HCT116 (cell line): ENCODE measurements around the gene YWHAG. TPM values are rescaled to one million over a fixed set of nuclear protein-coding genes. Genes with fewer than 3 reads are reported as not detected.

ENCODE experiments used
- ATAC-seq: fragments of 200-7000 bp; cut with Tn5 transposase; 2 replicates; pipeline ENCODE4 v1.9.1; 2020; ENCODE audit warnings: mild to moderate bottlenecking, moderate library complexity
- BruUV-seq: library from RNA; stranded (reverse); fragments of 400-500 nt; replicated peaks from 2 replicates; lab custom pipeline; 2021; lab: Mats Ljungman, UMichigan
- CTCF ChIA-PET: fragments of 300-600 bp; sonication (Branson Sonifier 250); formaldehyde crosslinking; loops from one replicate; lab custom pipeline; 2021; ENCODE audit warnings: antibody characterized with exemption; lab: Charles Lee
- POLR2A ChIA-PET: fragments of 300-600, 350-600 bp; sonication (Branson Sonifier 250); formaldehyde crosslinking; loops from one replicate; lab custom pipeline; 2021; ENCODE audit warnings: antibody characterized with exemption; lab: Charles Lee
- RAD21 ChIA-PET, 2 experiments: fragments of 300-600 bp; sonication (Branson Sonifier 250); formaldehyde crosslinking; loops; one replicate each; lab custom pipeline; 2023; ENCODE audit warnings: low total read pairs in 2 of 2; ENCODE audit not compliant: uncharacterized antibody in 2 of 2, unreplicated experiment in 2 of 2, low non-redundant PET in 1 of 2; lab: Charles Lee
- DNase-seq: peaks from one replicate; pipeline ENCODE4 v3.0.0-alpha.2; 2010; ENCODE audit warnings: low read depth, low spot score
- H2AFZ ChIP-seq: fragments of 200-600 bp; shearing (Covaris generic), sonication (generic); 2 replicates; pipeline ENCODE4 v1.6.1; 2017; ENCODE audit warnings: low read depth, mixed run types, mixed read lengths, antibody characterized with exemption, low read length; ENCODE audit not compliant: poor library complexity, severe bottlenecking
- H3K27ac ChIP-seq: 2 replicates; pipeline ENCODE4 v1.5.1; 2012; ENCODE audit warnings: low read depth, low read length
- H3K27me3 ChIP-seq: fragments of 200-600 bp; sonication (generic); 2 replicates; pipeline ENCODE4 v1.6.1; 2016; ENCODE audit warnings: mixed run types, low read length, mixed read lengths; ENCODE audit not compliant: insufficient read depth
- H3K36me3 ChIP-seq, 2 experiments: fragments of 200-500 bp in 1 of 2; fragments of 200-600 bp in 1 of 2; sonication (Bioruptor generic) in 1 of 2; sonication (generic) in 1 of 2; 2 replicates each; pipeline versions ENCODE4 v1.5.1 to v1.6.1; 2014 to 2016; ENCODE audit warnings: low read length in 2 of 2, inconsistent platforms in 1 of 2, mixed read lengths in 1 of 2, mixed run types in 1 of 2; ENCODE audit not compliant: insufficient read depth in 2 of 2, control insufficient read depth in 1 of 2
- H3K4me1 ChIP-seq, 2 experiments: fragments of 200-600 bp in 1 of 2; sonication (generic) in 1 of 2; 2 replicates each; pipeline versions ENCODE4 v1.5.1 to v1.6.1; 2012 to 2017; ENCODE audit warnings: low read length in 2 of 2, inconsistent platforms in 1 of 2, mild to moderate bottlenecking in 1 of 2, mixed read lengths in 1 of 2, mixed run types in 1 of 2, moderate library complexity in 1 of 2; ENCODE audit not compliant: insufficient read depth in 2 of 2, control insufficient read depth in 1 of 2
- H3K4me2 ChIP-seq: fragments of 200-600 bp; sonication (generic); 2 replicates; pipeline ENCODE4 v1.6.1; 2017; ENCODE audit warnings: mixed run types, low read length, mixed read lengths
- H3K4me3 ChIP-seq, 2 experiments: fragments of 200-600 bp in 1 of 2; sonication (generic) in 1 of 2; replicated peaks in 1 of 2; 2 replicates each; pipeline ENCODE4 v1.5.1; 2011 to 2016; ENCODE audit warnings: low read length in 2 of 2, control low read depth in 1 of 2, low read depth in 1 of 2, mild to moderate bottlenecking in 1 of 2, mixed read lengths in 1 of 2, mixed run types in 1 of 2
- H3K79me2 ChIP-seq: fragments of 200-600 bp; sonication (generic); 2 replicates; pipeline ENCODE4 v1.6.1; 2017; ENCODE audit warnings: mild to moderate bottlenecking, mixed run types, low read length, moderate library complexity, mixed read lengths; ENCODE audit not compliant: insufficient read depth
- H3K9ac ChIP-seq: fragments of 200-600 bp; sonication (generic); 2 replicates; pipeline ENCODE4 v1.6.1; 2016; ENCODE audit warnings: low read length, mixed read lengths
- H3K9me2 ChIP-seq: fragments of 200-600 bp; sonication (generic), shearing (Covaris generic); 2 replicates; pipeline ENCODE4 v1.6.1; 2017; ENCODE audit warnings: mixed run types, mild to moderate bottlenecking, moderate library complexity; ENCODE audit not compliant: insufficient read depth
- H3K9me3 ChIP-seq, 2 experiments: fragments of 200-500 bp in 1 of 2; fragments of 200-600 bp in 1 of 2; sonication (Bioruptor generic) in 1 of 2; sonication (generic) in 1 of 2; 2 replicates each; pipeline ENCODE4 v1.6.1; 2014 to 2017; ENCODE audit warnings: low read length in 2 of 2, mixed read lengths in 2 of 2, inconsistent platforms in 1 of 2, low read depth in 1 of 2, mild to moderate bottlenecking in 1 of 2, mixed run types in 1 of 2, moderate library complexity in 1 of 2; ENCODE audit not compliant: control insufficient read depth in 1 of 2, insufficient read depth in 1 of 2
- H4K20me1 ChIP-seq: fragments of 200-600 bp; sonication (generic), shearing (Covaris generic); 2 replicates; pipeline ENCODE4 v1.6.1; 2017; ENCODE audit warnings: mixed run types, mild to moderate bottlenecking, moderate library complexity; ENCODE audit not compliant: insufficient read depth
- CBX3 ChIP-seq: IDR thresholded peaks from 2 replicates; pipeline ENCODE4 v1.6.1; 2012; ENCODE audit warnings: low read depth
- CEBPB ChIP-seq: IDR thresholded peaks from 2 replicates; pipeline ENCODE4 v1.6.1; 2012; ENCODE audit warnings: low read depth
- EGR1 ChIP-seq: IDR thresholded peaks from 2 replicates; pipeline ENCODE4 v1.6.1; 2012; ENCODE audit warnings: low read depth
- ELF1 ChIP-seq: IDR thresholded peaks from 2 replicates; pipeline ENCODE4 v1.6.1; 2012; ENCODE audit warnings: low read depth, borderline replicate concordance
- EZH2 ChIP-seq: fragments of 200-600 bp; sonication (generic); IDR thresholded peaks from 2 replicates; pipeline ENCODE4 v1.6.1; 2017; ENCODE audit warnings: antibody characterized with exemption, mixed run types
- FOSL1 ChIP-seq: IDR thresholded peaks from 2 replicates; pipeline ENCODE4 v1.6.1; 2012; ENCODE audit warnings: low read depth
- JUND ChIP-seq: IDR thresholded peaks from 2 replicates; pipeline ENCODE4 v1.6.1; 2012
- POLR2A ChIP-seq: IDR thresholded peaks from 2 replicates; pipeline ENCODE4 v1.7.0; 2011; ENCODE audit warnings: borderline replicate concordance; ENCODE audit not compliant: insufficient read depth, insufficient read length; ENCODE audit errors: extremely low read depth
- RAD21 ChIP-seq: IDR thresholded peaks from 2 replicates; pipeline ENCODE4 v1.6.1; 2012; ENCODE audit warnings: low read depth, mild to moderate bottlenecking
- SRF ChIP-seq: IDR thresholded peaks from 2 replicates; pipeline ENCODE4 v1.6.1; 2012; ENCODE audit warnings: low read depth
- YY1 ChIP-seq: IDR thresholded peaks from 2 replicates; pipeline ENCODE4 v1.6.1; 2011; ENCODE audit warnings: low read length, low read depth, moderate library complexity, mild to moderate bottlenecking; ENCODE audit not compliant: insufficient replicate concordance; ENCODE audit errors: extremely low read depth
- ZFX ChIP-seq: fragments of 450-650 bp; IDR thresholded peaks from 2 replicates; pipeline ENCODE4 v1.6.1; 2017
- ZNF274 ChIP-seq: fragments of 200-500 bp; sonication (Bioruptor generic); IDR thresholded peaks from 2 replicates; pipeline ENCODE4 v1.6.1; 2014; ENCODE audit warnings: mild to moderate bottlenecking, low read depth, low read length, inconsistent platforms
- intact Hi-C: fragments of 100-400 bp; cut with micrococcal nuclease; formaldehyde crosslinking; loops from 2 replicates; pipeline ENCODE4 v1.10.0; 2022
- total RNA-seq: library from RNA; stranded (reverse); gene quantifications from one replicate; pipeline ENCODE4 v1.2.1, GENCODE V29; 2021; ENCODE audit not compliant: unreplicated experiment
- TF ChIP-seq, protein P1 (sequence below), 3 experiments: fragments of 200-600 bp in 1 of 3; sonication (generic) in 1 of 3; IDR thresholded peaks in 2 of 3; conservative IDR thresholded peaks in 1 of 3; 2 replicates each; pipeline ENCODE4 v1.5.1; 2012 to 2017; ENCODE audit warnings: low read depth in 2 of 3, low read length in 2 of 3, antibody characterized with exemption in 1 of 3, borderline replicate concordance in 1 of 3, control low read depth in 1 of 3, mild to moderate bottlenecking in 1 of 3, mixed read lengths in 1 of 3, mixed run types in 1 of 3, moderate library complexity in 1 of 3; ENCODE audit not compliant: insufficient read depth in 1 of 3

Gene YWHAG
- total RNA-seq, 1 experiment from 2014 or later = 170 TPM

DNA sequence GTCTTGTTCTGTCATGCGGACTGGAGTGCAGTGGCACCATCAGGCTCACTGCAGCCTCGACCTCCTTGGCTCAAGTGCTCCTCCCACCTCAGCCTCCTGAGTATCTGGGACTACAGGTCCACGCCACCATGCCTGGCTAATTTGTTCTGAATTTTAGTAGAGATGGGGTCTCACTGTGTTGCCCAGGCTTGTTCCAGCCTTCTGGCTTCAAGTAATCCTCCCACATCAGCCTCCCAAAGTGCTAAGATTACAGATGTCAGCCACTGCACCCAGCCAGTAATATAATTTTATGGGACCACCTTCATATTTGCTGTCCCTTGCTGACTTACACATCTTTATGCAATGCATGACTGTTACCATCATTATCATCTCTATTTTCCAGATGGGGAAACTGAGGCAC is 57.8 kb downstream of the YWHAG start:
- no peaks in the 10 kb centered on the region for H3K9me3 ChIP-seq
- no peak for TF ChIP-seq ZNF274
- no peak for TF ChIP-seq CBX3
- TF ChIP-seq EZH2 = no peak
- no peak for TF ChIP-seq EGR1
- no peak for TF ChIP-seq SRF
- TF ChIP-seq RAD21 = no peak
- no peak for TF ChIP-seq POLR2A
- TF ChIP-seq ELF1 = no peak
- TF ChIP-seq YY1 = no peak
- no peak for TF ChIP-seq CEBPB
- TF ChIP-seq FOSL1 = no peak
- TF ChIP-seq JUND = no peak
- no peak for TF ChIP-seq ZFX
- TF ChIP-seq, protein P1, sequence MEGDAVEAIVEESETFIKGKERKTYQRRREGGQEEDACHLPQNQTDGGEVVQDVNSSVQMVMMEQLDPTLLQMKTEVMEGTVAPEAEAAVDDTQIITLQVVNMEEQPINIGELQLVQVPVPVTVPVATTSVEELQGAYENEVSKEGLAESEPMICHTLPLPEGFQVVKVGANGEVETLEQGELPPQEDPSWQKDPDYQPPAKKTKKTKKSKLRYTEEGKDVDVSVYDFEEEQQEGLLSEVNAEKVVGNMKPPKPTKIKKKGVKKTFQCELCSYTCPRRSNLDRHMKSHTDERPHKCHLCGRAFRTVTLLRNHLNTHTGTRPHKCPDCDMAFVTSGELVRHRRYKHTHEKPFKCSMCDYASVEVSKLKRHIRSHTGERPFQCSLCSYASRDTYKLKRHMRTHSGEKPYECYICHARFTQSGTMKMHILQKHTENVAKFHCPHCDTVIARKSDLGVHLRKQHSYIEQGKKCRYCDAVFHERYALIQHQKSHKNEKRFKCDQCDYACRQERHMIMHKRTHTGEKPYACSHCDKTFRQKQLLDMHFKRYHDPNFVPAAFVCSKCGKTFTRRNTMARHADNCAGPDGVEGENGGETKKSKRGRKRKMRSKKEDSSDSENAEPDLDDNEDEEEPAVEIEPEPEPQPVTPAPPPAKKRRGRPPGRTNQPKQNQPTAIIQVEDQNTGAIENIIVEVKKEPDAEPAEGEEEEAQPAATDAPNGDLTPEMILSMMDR (IDR thresholded peaks at IDR 0.05 in 2 of 3, conservative IDR thresholded peaks at IDR 0.05 in 1 of 3; ENCODE audit: borderline replicate concordance in 1 of 3, insufficient read depth in 1 of 3, low read depth in 2 of 3, low read length in 2 of 3) = no peak
- H3K27me3 ChIP-seq = no peaks in the 10 kb centered on the region
- peaks cover 13% of the 10 kb centered on the region; the same call in 1 of the 2 replicates for H3K79me2 ChIP-seq
- POLR2A ChIA-PET = interaction anchor here (2.9 kb wide), 1 partner anchor 9 kb away, joined by 21 read pairs; no protein-coding TSS in a partner anchor
- no peak overlapping the region for H3K4me3 ChIP-seq
- CTCF ChIA-PET = interaction anchor here (1.3 kb wide), 1 partner anchor 10 kb away, joined by 3 read pairs; no protein-coding TSS in a partner anchor
- no peak for DNase-seq
- H3K9me2 ChIP-seq = no peaks in the 10 kb centered on the region
- RAD21 ChIA-PET = no interaction called here
- BruUV-seq = no TSS peak
- H3K4me1 ChIP-seq = peaks cover 52 to 77% of the 10 kb centered on the region in 2 experiments
- no peak overlapping the region for H2AFZ ChIP-seq
- intact Hi-C loops = no loop called here
- peaks cover 2 to 8% of the 10 kb centered on the region in 2 experiments; a peak in 1 of 4 replicates for H3K36me3 ChIP-seq
- no peak for ATAC-seq
- H3K4me2 ChIP-seq = peak overlapping the region; percentile 53
- no peak overlapping the region for H3K27ac ChIP-seq
- H4K20me1 ChIP-seq = no peaks in the 10 kb centered on the region
- H3K9ac ChIP-seq = no peak overlapping the region
